ENCODE measurements around the gene EML1.

DNA sequence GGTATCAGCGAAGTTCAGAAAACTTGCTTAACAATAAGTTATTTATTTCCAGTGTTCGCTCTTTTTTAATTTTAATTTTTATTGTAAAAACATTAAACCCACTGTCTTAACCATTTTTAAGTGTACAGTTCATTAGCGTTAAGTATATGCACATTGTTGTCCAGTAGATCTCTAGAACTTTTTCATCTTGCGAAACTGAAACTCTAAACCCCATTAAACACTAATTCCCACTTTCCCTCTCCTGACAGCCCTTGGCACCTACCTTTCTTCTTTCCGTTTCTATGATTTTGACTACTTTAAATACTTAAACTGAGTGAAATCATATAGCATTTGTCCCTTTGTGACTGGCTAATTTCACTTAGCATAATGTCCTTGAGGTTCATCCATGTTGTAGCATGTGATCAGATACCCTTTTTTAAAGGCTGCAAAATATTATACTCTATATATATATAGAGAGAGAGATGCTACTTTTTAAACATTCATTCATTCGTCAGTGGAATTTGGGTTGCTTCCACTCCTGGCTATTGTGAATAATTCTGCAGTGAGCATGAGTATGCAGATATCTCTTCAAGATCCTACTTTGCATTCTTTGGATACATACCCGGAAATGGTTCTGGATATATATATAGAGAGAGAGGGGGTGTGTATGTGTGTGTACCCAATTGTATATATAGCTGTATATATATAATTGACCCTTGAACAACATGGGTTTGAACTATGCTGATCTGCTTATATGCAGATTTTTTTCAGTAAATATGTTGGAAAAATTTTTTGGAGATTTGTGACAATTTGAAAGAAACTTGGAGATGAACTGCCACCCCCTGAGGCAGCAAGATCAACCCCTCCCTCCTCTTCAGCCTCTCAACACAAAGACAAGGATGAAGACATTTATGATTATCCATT, 197.3 kb downstream of the EML1 start:
- TF ChIP-seq EP300 (IDR thresholded peaks at IDR 0.05) (no peak), POLR2A (IDR thresholded peaks at IDR 0.05) (no peak)
- TF ChIP-seq, protein P1, sequence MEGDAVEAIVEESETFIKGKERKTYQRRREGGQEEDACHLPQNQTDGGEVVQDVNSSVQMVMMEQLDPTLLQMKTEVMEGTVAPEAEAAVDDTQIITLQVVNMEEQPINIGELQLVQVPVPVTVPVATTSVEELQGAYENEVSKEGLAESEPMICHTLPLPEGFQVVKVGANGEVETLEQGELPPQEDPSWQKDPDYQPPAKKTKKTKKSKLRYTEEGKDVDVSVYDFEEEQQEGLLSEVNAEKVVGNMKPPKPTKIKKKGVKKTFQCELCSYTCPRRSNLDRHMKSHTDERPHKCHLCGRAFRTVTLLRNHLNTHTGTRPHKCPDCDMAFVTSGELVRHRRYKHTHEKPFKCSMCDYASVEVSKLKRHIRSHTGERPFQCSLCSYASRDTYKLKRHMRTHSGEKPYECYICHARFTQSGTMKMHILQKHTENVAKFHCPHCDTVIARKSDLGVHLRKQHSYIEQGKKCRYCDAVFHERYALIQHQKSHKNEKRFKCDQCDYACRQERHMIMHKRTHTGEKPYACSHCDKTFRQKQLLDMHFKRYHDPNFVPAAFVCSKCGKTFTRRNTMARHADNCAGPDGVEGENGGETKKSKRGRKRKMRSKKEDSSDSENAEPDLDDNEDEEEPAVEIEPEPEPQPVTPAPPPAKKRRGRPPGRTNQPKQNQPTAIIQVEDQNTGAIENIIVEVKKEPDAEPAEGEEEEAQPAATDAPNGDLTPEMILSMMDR (IDR thresholded peaks at IDR 0.05), result no peak
